HepG2 (cell line): ENCODE measurements around the gene SYT11. TPM values are rescaled to one million over a fixed set of nuclear protein-coding genes. Genes with fewer than 3 reads are reported as not detected.

Experiments
- ATAC-seq: fragments of 200-7000 bp; cut with Tn5 transposase; 3 replicates; pipeline ENCODE4 v1.9.1; 2020; ENCODE audit warnings: mild to moderate bottlenecking, moderate library complexity
- BruUV-seq: library from RNA; stranded (reverse); fragments of 400-500 nt; replicated peaks from 2 replicates; lab custom pipeline; 2021; lab: Mats Ljungman, UMichigan
- CTCF ChIA-PET: fragments of 300-600 bp; formaldehyde crosslinking; extraction: SDS; loops from one replicate; lab custom pipeline; 2021; ENCODE audit warnings: low total read pairs, inconsistent platforms, low intra/inter-chr PET ratio; lab: Yijun Ruan, JAX
- POLR2A ChIA-PET: fragments of 350-600 bp; sonication (Branson Sonifier 250); formaldehyde crosslinking; loops from one replicate; lab custom pipeline; 2020; ENCODE audit warnings: antibody characterized with exemption, inconsistent platforms; lab: Yijun Ruan, JAX
- DNase-seq: peaks from one replicate; pipeline ENCODE4 v3.0.0-alpha.2; 2015; ENCODE audit warnings: low spot score
- FAIRE-seq: peaks from 3 replicates; lab custom pipeline; 2011; peaks lifted over from hg19 to GRCh38; lab: Jason Lieb, UNC
- H2AFZ ChIP-seq: one replicate; pipeline ENCODE4 v1.6.1; 2011; ENCODE audit warnings: low read length, inconsistent platforms
- H3K27ac ChIP-seq: fragments of 300-600 bp; 3 replicates; pipeline ENCODE4 v1.8.0; 2011; ENCODE audit warnings: mixed run types, mild to moderate bottlenecking, mixed read lengths, low read length, inconsistent platforms; ENCODE audit not compliant: insufficient read depth; ENCODE audit errors: extremely low read length
- H3K27me3 ChIP-seq, 2 experiments: fragments of 200-600 bp in 1 of 2; 2 replicates in 1 of 2; 3 replicates in 1 of 2; pipeline versions ENCODE4 v1.6.0 to v1.8.0; 2011; ENCODE audit warnings: low read length in 2 of 2, mild to moderate bottlenecking in 2 of 2, moderate library complexity in 2 of 2, inconsistent platforms in 1 of 2; ENCODE audit not compliant: insufficient read depth in 2 of 2, control insufficient read depth in 1 of 2
- H3K36me3 ChIP-seq, 2 experiments: fragments of 200-600 bp in 1 of 2; replicated peaks in 1 of 2; 2 replicates in 1 of 2; 3 replicates in 1 of 2; pipeline versions ENCODE4 v1.5.1 to v1.8.0; 2011; ENCODE audit warnings: low read length in 2 of 2, inconsistent platforms in 1 of 2; ENCODE audit not compliant: insufficient read depth in 2 of 2, control insufficient read depth in 1 of 2
- H3K4me1 ChIP-seq: 2 replicates; pipeline ENCODE4 v1.5.1; 2012; ENCODE audit warnings: low read length, inconsistent platforms; ENCODE audit not compliant: insufficient read depth
- H3K4me2 ChIP-seq: 2 replicates; pipeline ENCODE4 v1.6.0; 2011; ENCODE audit warnings: low read depth, low read length, inconsistent platforms
- H3K4me3 ChIP-seq, 3 experiments: fragments of 200-600 bp in 1 of 3; sonication (generic), shearing (Covaris generic) in 1 of 3; replicated peaks in 1 of 3; 2 replicates each; pipeline ENCODE4 v1.5.1; 2011 to 2016; ENCODE audit warnings: low read length in 3 of 3, inconsistent platforms in 2 of 3, low read depth in 2 of 3, mild to moderate bottlenecking in 2 of 3, control low read depth in 1 of 3, mixed read lengths in 1 of 3; ENCODE audit not compliant: insufficient read depth in 1 of 3
- H3K79me2 ChIP-seq: one replicate; pipeline ENCODE4 v1.6.1; 2011; ENCODE audit warnings: low read length, inconsistent platforms; ENCODE audit not compliant: insufficient read depth
- H3K9ac ChIP-seq: 2 replicates; pipeline ENCODE4 v1.6.0; 2011; ENCODE audit warnings: mild to moderate bottlenecking, low read depth, low read length, inconsistent platforms; ENCODE audit not compliant: insufficient read depth
- H3K9me3 ChIP-seq: 2 replicates; pipeline ENCODE4 v1.5.1; 2012; ENCODE audit warnings: mild to moderate bottlenecking, low read length
- H4K20me1 ChIP-seq: 2 replicates; pipeline ENCODE4 v1.6.0; 2011; ENCODE audit warnings: inconsistent platforms, mild to moderate bottlenecking, low read length, moderate library complexity; ENCODE audit not compliant: insufficient read depth
- RBFOX2 ChIP-seq: fragments of 200-400 bp; formaldehyde crosslinking; IDR thresholded peaks from 2 replicates; pipeline ENCODE4 v1.6.1; 2017; ENCODE audit warnings: low read depth, mild to moderate bottlenecking, low read length
- RBM22 ChIP-seq: fragments of 200-400 bp; formaldehyde crosslinking; optimal IDR thresholded peaks from 2 replicates; pipeline ENCODE3; 2017; ENCODE audit warnings: mild to moderate bottlenecking, low read length, moderate library complexity
- TAF15 ChIP-seq: fragments of 200-400 bp; formaldehyde crosslinking; IDR thresholded peaks from one replicate; pipeline ENCODE4 v1.6.1; 2018; ENCODE audit warnings: mild to moderate bottlenecking, low read depth, low read length; ENCODE audit not compliant: poor library complexity, severe bottlenecking
- ZFY ChIP-seq: sonication (generic); formaldehyde crosslinking; IDR thresholded peaks from 2 replicates; pipeline ENCODE4 v1.4.0; 2020; ENCODE audit warnings: missing genetic modification reagents
- WGBS: methylation state at CpG from one replicate; pipeline ENCODE4 v1.1.6; 2017; ENCODE audit warnings: low lambda C conversion rate; 5-methylcytosine and 5-hydroxymethylcytosine counted together
- in situ Hi-C: cut with HindIII; loops from 2 replicates; pipeline ENCODE4 v1.10.0; 2017; ENCODE audit warnings: low pct_unique_long_range_greater_than_20kb; ENCODE audit not compliant: extremely low pct_ligation_motif_present
- intact Hi-C: fragments of 100-400 bp; cut with micrococcal nuclease; formaldehyde crosslinking; loops from one replicate; pipeline ENCODE4 v1.10.0; 2022; ENCODE audit not compliant: unreplicated experiment
- polyA plus RNA-seq, 8 experiments: library from polyadenylated mRNA; depleted of rRNA in 3 of 8; stranded (reverse) in 7 of 8; unstranded in 1 of 8; fragments of >200 nt; fragmentation: Illumina TruSeq in 4 of 8; extraction: Trizol in 4 of 8; gene quantifications; 2 replicates each; pipeline versions ENCODE4 v1.2.1 to v1.2.3, GENCODE V29; 2011 to 2016; ENCODE audit warnings: low read depth in 4 of 8, missing spikeins in 1 of 8, mixed read lengths in 1 of 8; ENCODE audit not compliant: insufficient read depth in 1 of 8
- total RNA-seq, 5 experiments: library from RNA; depleted of rRNA; stranded (reverse); fragments of >200 nt; fragmentation: Illumina TruSeq; extraction: Trizol; gene quantifications; 2 replicates each; pipeline ENCODE4 v1.2.3, GENCODE V29; 2016; ENCODE audit warnings: low read depth in 1 of 5

The SYT11 gene
- total and polyA plus RNA-seq, 2 of the 13 experiments (the other 11 are each of a cell fraction or from before 2014, with no cell fraction given): 0.22 to 0.59 TPM

DNA sequence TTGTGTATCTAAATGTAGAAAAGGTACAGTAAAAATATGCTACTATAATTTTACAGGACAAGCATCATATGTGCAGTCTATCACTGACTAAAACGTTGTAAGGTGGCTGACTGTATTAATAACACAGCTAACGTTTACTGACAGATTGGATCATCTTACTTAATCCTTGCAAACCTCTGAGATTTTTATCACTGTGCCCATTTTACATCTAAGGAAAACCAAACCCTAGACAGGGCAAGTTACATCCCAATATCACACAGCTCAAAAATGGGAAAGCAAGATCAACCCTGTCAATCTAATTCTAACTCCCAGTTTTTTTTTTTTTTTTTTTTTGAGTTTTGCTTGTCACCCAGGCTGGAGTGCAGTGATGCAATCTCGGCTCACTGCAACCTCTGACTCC is 59.3 kb downstream of the SYT11 start:
- ATAC-seq: no peak
- Histone ChIP-seq H3K4me3 (no peak overlapping the region), H3K9ac (no peak overlapping the region), H2AFZ (no peak overlapping the region), H3K36me3 (peaks cover 28 to 83% of the 10 kb centered on the region in 2 experiments), H3K79me2 (no peaks in the 10 kb centered on the region), H3K27me3 (no peaks in the 10 kb centered on the region), H4K20me1 (no peaks in the 10 kb centered on the region), H3K4me1 (no peaks in the 10 kb centered on the region), H3K27ac (no peak overlapping the region), H3K9me3 (no peaks in the 10 kb centered on the region), H3K4me2 (no peak overlapping the region)
- ChIA-PET CTCF (no interaction called here), POLR2A (interaction anchor here (1.3 to 1.4 kb wide), 2 partner anchors 12 to 16 kb away, joined by 3 read pairs; partner anchors contain the start of gene KHDC4)
- BruUV-seq: no TSS peak
- 88% methylated on average over 3 of the region's 3 CpGs for WGBS
- in situ Hi-C loops: no loop called here
- FAIRE-seq: no peak
- DNase-seq: no peak
- peak; percentile 37; the same call in 1 of the 2 replicates for TF ChIP-seq RBFOX2
- TF ChIP-seq TAF15: no peak
- intact Hi-C loops: no loop called here

DNA sequence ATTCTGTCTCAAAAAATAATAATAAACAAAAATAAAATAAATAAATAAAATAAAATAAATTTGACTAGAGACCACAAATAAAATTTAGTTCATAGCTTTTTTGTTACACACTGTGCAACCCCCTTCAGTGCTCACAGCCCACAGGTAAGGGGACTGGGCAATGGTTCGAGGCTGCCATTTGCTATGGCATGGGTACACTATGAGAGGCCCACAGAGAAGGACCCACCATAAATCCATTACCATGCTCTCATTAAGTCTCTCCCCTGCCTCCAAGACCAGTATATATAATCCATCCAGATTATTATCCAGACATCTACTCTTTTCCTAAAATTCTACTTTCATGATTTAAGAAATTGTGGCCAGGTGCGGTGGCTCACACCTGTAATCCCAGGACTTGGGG is 60.4 kb downstream of the SYT11 start:
- FAIRE-seq (no peak), ATAC-seq (no peak), DNase-seq (no peak)
- H3K4me2 ChIP-seq: no peak overlapping the region
- no TSS peak for BruUV-seq
- intact Hi-C loops (no loop called here), in situ Hi-C loops (no loop called here)
- no peak overlapping the region for H3K9ac ChIP-seq
- H3K36me3 ChIP-seq: peaks cover 26 to 76% of the 10 kb centered on the region in 2 experiments
- H3K27me3 ChIP-seq: no peaks in the 10 kb centered on the region
- no peaks in the 10 kb centered on the region for H3K9me3 ChIP-seq
- no peaks in the 10 kb centered on the region for H4K20me1 ChIP-seq
- no peak overlapping the region for H2AFZ ChIP-seq
- no peaks in the 10 kb centered on the region for H3K79me2 ChIP-seq
- 100% methylated on average over 2 of the region's 2 CpGs for WGBS
- TF ChIP-seq ZFY (no peak), RBM22 (peak; percentile 63)
- no peak overlapping the region for H3K27ac ChIP-seq
- CTCF ChIA-PET: no interaction called here
- POLR2A ChIA-PET: interaction anchor here (1.3 to 1.5 kb wide), 3 partner anchors 11 to 14 kb away, joined by 3 to 4 read pairs (median 3); partner anchors contain the start of gene KHDC4
- H3K4me3 ChIP-seq: no peak overlapping the region
- no peaks in the 10 kb centered on the region for H3K4me1 ChIP-seq
